Lower leg skin (tissue), 3 donors: ENCODE measurements around the gene TRIM63.

Experiments
- CTCF ChIP-seq, 3 donors: fragments of 450-650 bp; IDR thresholded peaks; one replicate each; pipeline ENCODE4 v1.5.1; 2016; ENCODE audit warnings: antibody characterized with exemption in 3 of 3, mild to moderate bottlenecking in 3 of 3, moderate library complexity in 2 of 3
- POLR2A ChIP-seq, 2 donors: fragments of 450-650 bp; IDR thresholded peaks; one replicate each; pipeline ENCODE4 v1.6.1; 2016 to 2017; ENCODE audit warnings: antibody characterized with exemption in 2 of 2, mild to moderate bottlenecking in 1 of 2, moderate library complexity in 1 of 2

- TF ChIP-seq CTCF (IDR thresholded peaks at IDR 0.05) (no peak), POLR2A (IDR thresholded peaks at IDR 0.05) (no peak)
Observed at GRCh38 chr1:26032656-26033357, 34.6 kb downstream of the TRIM63 start.
